ENCODE measurements around the gene DHX57. TPM values are rescaled to one million over a fixed set of nuclear protein-coding genes. Genes with fewer than 3 reads are reported as not detected.
"Not testable (repeated sequence)": the region's sequence is repeated elsewhere in the genome, so short reads cannot be mapped to it uniquely, and the experiment has no call there.

Gene DHX57
- total RNA-seq, 1 donor: 19.5 TPM

DNA sequence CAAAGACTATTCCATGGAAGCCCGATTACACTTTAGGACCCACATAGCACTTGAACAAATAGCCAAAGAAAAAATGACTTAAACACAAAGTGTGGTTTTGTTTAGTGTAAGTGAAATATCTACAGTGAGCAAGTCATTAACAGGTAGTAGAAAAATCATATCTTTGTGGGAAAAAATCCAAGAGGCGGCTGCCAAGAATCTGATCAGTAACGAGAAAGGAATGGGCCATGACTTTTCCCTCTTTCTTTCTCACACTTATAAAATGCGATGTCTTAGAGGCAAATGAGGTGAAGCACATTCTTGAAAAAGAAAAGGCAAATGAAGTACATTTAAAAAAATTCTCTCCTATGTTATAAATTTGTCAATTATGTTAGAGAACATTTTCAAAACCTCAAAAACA lies 110.6 kb downstream of the DHX57 start:
- TF ChIP-seq, protein P1, sequence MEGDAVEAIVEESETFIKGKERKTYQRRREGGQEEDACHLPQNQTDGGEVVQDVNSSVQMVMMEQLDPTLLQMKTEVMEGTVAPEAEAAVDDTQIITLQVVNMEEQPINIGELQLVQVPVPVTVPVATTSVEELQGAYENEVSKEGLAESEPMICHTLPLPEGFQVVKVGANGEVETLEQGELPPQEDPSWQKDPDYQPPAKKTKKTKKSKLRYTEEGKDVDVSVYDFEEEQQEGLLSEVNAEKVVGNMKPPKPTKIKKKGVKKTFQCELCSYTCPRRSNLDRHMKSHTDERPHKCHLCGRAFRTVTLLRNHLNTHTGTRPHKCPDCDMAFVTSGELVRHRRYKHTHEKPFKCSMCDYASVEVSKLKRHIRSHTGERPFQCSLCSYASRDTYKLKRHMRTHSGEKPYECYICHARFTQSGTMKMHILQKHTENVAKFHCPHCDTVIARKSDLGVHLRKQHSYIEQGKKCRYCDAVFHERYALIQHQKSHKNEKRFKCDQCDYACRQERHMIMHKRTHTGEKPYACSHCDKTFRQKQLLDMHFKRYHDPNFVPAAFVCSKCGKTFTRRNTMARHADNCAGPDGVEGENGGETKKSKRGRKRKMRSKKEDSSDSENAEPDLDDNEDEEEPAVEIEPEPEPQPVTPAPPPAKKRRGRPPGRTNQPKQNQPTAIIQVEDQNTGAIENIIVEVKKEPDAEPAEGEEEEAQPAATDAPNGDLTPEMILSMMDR (IDR thresholded peaks at IDR 0.05; ENCODE audit: extremely low read depth, low read depth, low read length): no peak
- no peak overlapping the region for H3K4me3 ChIP-seq (ENCODE audit: insufficient read depth, low read length)
- H3K27me3 ChIP-seq (ENCODE audit: insufficient read depth, low read length): no peaks in the 10 kb centered on the region
- no peaks in the 10 kb centered on the region for H3K36me3 ChIP-seq (ENCODE audit: insufficient read depth, low read length)
- peaks cover 19% of the 10 kb centered on the region for H3K4me1 ChIP-seq (ENCODE audit: insufficient read depth, low read length)
- no peaks in the 10 kb centered on the region for H3K9me3 ChIP-seq (ENCODE audit: low read depth, low read length)
- H3K27ac ChIP-seq (ENCODE audit: low read depth, low read length): peak overlapping the region; percentile 51
- DNase-seq (ENCODE audit: insufficient read length, low spot score, missing footprints): peak; percentile 45
- H3K4me2 ChIP-seq (ENCODE audit: insufficient read depth, low read length): peak overlapping the region; percentile 51
- no peak overlapping the region for H2AFZ ChIP-seq (ENCODE audit: low read length)
- H4K20me1 ChIP-seq (ENCODE audit: insufficient read depth, low read length): no peaks in the 10 kb centered on the region
- H3K79me2 ChIP-seq (ENCODE audit: insufficient read depth, low read length): no peaks in the 10 kb centered on the region

- TF ChIP-seq, protein P1 (IDR thresholded peaks at IDR 0.05; ENCODE audit: extremely low read depth, low read depth, low read length): no peak
- no peak overlapping the region for H3K4me3 ChIP-seq (ENCODE audit: insufficient read depth, low read length)
- no peaks in the 10 kb centered on the region for H3K36me3 ChIP-seq (ENCODE audit: insufficient read depth, low read length)
- H4K20me1 ChIP-seq (ENCODE audit: insufficient read depth, low read length): no peaks in the 10 kb centered on the region
- DNase-seq (ENCODE audit: insufficient read length, low spot score, missing footprints): no peak
- no peaks in the 10 kb centered on the region for H3K9me3 ChIP-seq (ENCODE audit: low read depth, low read length)
- no peaks in the 10 kb centered on the region for H3K79me2 ChIP-seq (ENCODE audit: insufficient read depth, low read length)
- peaks cover 19% of the 10 kb centered on the region for H3K4me1 ChIP-seq (ENCODE audit: insufficient read depth, low read length)
- H3K27me3 ChIP-seq (ENCODE audit: insufficient read depth, low read length): no peaks in the 10 kb centered on the region
- no peak overlapping the region for H3K4me2 ChIP-seq (ENCODE audit: insufficient read depth, low read length)
- H2AFZ ChIP-seq (ENCODE audit: low read length): no peak overlapping the region
- H3K27ac ChIP-seq (ENCODE audit: low read depth, low read length): no peak overlapping the region
These were observed 112.0 kb downstream of the DHX57 start for GRCh38 chr2:38763728-38764127.

DNA sequence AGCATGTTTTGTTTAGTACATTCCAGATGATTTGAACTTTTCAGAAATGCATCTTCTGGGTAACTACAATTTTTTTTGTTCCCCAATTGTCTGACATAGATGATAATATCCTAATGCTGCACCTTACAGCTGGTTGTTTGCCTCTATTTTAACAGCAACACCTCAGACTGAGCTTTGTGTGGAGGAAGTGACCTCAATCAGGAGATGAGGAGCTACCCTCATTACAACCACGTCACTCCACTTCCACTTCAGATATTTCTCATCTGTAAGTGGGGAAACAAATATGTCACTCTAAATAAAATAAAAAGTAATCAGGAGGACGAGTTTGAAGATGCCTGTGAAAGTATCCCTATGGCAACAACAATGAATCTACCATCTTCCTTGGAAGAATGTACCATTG lies 112.5 kb downstream of the DHX57 start:
- Histone ChIP-seq H3K4me2 (ENCODE audit: insufficient read depth, low read length) (no peak overlapping the region), H3K4me3 (ENCODE audit: insufficient read depth, low read length) (no peak overlapping the region), H2AFZ (ENCODE audit: low read length) (no peak overlapping the region), H3K36me3 (ENCODE audit: insufficient read depth, low read length) (no peaks in the 10 kb centered on the region), H3K79me2 (ENCODE audit: insufficient read depth, low read length) (no peaks in the 10 kb centered on the region), H3K27me3 (ENCODE audit: insufficient read depth, low read length) (no peaks in the 10 kb centered on the region), H3K4me1 (ENCODE audit: insufficient read depth, low read length) (peaks cover 19% of the 10 kb centered on the region), H4K20me1 (ENCODE audit: insufficient read depth, low read length) (no peaks in the 10 kb centered on the region), H3K27ac (ENCODE audit: low read depth, low read length) (no peak overlapping the region), H3K9me3 (ENCODE audit: low read depth, low read length) (no peaks in the 10 kb centered on the region)
- DNase-seq (ENCODE audit: insufficient read length, low spot score, missing footprints): no peak
- TF ChIP-seq, protein P1 (IDR thresholded peaks at IDR 0.05; ENCODE audit: extremely low read depth, low read depth, low read length): no peak

GRCh38 chr2:38755891-38756290 lies 119.8 kb downstream of the DHX57 start:
- H3K4me1 ChIP-seq (ENCODE audit: insufficient read depth, low read length); H3K9me3 ChIP-seq (ENCODE audit: low read depth, low read length); H3K4me2 ChIP-seq (ENCODE audit: insufficient read depth, low read length); H4K20me1 ChIP-seq (ENCODE audit: insufficient read depth, low read length); H3K27ac ChIP-seq (ENCODE audit: low read depth, low read length); H3K36me3 ChIP-seq (ENCODE audit: insufficient read depth, low read length); H3K79me2 ChIP-seq (ENCODE audit: insufficient read depth, low read length); DNase-seq (ENCODE audit: insufficient read length, low spot score, missing footprints); H2AFZ ChIP-seq (ENCODE audit: low read length); H3K27me3 ChIP-seq (ENCODE audit: insufficient read depth, low read length); H3K4me3 ChIP-seq (ENCODE audit: insufficient read depth, low read length): not testable (repeated sequence)

Data from osteoblast (primary cell).